ENCODE data around the gene RRAGD. TPM values are rescaled to one million over a fixed set of nuclear protein-coding genes. Genes with fewer than 3 reads are reported as not detected.

The RRAGD gene
- total and polyA plus RNA-seq, 2 experiments from 2014 or later, result 7.0 to 20.1 TPM

- no peaks in the 10 kb centered on the region for H4K20me1 ChIP-seq (replicated peaks; ENCODE audit: insufficient read depth)
- DNase-seq (ENCODE audit: low spot score) (no peak), ATAC-seq (no peak)
- H3K27me3 ChIP-seq (ENCODE audit: insufficient read depth), result peaks cover 27% of the 10 kb centered on the region
- Mint-ChIP-seq H3K27ac (no peak overlapping the region), H3K4me3 (peak overlapping the region; percentile 60), H3K4me1 (peaks cover 20% of the 10 kb centered on the region), H3K36me3 (ENCODE audit: low read depth) (no peaks in the 10 kb centered on the region), H3K27me3 (ENCODE audit: insufficient read depth, low read depth, poor library complexity) (peaks cover 17% of the 10 kb centered on the region), H3K9me3 (no peaks in the 10 kb centered on the region)
- H3K4me3 ChIP-seq, result no peak overlapping the region
- H3K4me2 ChIP-seq, result no peak overlapping the region
- H3K9me2 ChIP-seq (ENCODE audit: insufficient read depth), result no peaks in the 10 kb centered on the region
- H3K27ac ChIP-seq (ENCODE audit: low read depth), result no peak overlapping the region
- peaks cover 8% of the 10 kb centered on the region; the same call in 1 of the 2 replicates for H3K4me1 ChIP-seq (ENCODE audit: insufficient read depth)
- TF ChIP-seq NANOG (IDR thresholded peaks at IDR 0.05; ENCODE audit: borderline replicate concordance) (no peak), ZNF114 (CRISPR knock-in tag; IDR thresholded peaks at IDR 0.05) (no peak)
- H3K79me2 ChIP-seq (replicated peaks; ENCODE audit: insufficient read depth), result no peaks in the 10 kb centered on the region
- H2AFZ ChIP-seq, result no peak overlapping the region
- 0 out of 2 replicates have a peak, but pooled peaks cover 4% of the 10 kb centered on the region for H3F3A ChIP-seq (replicated peaks; ENCODE audit: low read depth)
- H3K36me3 ChIP-seq (ENCODE audit: insufficient read depth), result no peaks in the 10 kb centered on the region
These were observed 58.2 kb downstream of the RRAGD start for GRCh38 chr6:89353702-89354392.

- no peak overlapping the region for H3K27ac ChIP-seq (ENCODE audit: low read depth)
- H3K79me2 ChIP-seq (replicated peaks; ENCODE audit: insufficient read depth), result no peaks in the 10 kb centered on the region
- peak overlapping the region; percentile 93 for H2AFZ ChIP-seq
- TF ChIP-seq STAT1 (IDR thresholded peaks at IDR 0.05; ENCODE audit: unreplicated experiment) (no peak), ZNF114 (CRISPR knock-in tag; IDR thresholded peaks at IDR 0.05) (no peak), CTCF (conservative IDR thresholded peaks at IDR 0.05; ENCODE audit: low read depth in 2 of 2) (no peak), ZNF462 (CRISPR knock-in tag; IDR thresholded peaks at IDR 0.05) (no peak), JUNB (IDR thresholded peaks at IDR 0.05; ENCODE audit: unreplicated experiment) (no peak), POLR2AphosphoS5 (IDR thresholded peaks at IDR 0.05; ENCODE audit: low read depth) (no peak), REST (IDR thresholded peaks at IDR 0.05; ENCODE audit: unreplicated experiment) (no peak), EZH2 (IDR thresholded peaks at IDR 0.05; ENCODE audit: low read depth, unreplicated experiment) (no peak)
These were observed 58.9 kb downstream of the RRAGD start for GRCh38 chr6:89353118-89353556.

More at GRCh38 chr6:89353118-89353556, 58.9 kb downstream of the RRAGD start:
- H3K4me1 ChIP-seq (ENCODE audit: insufficient read depth), result peaks cover 8% of the 10 kb centered on the region; the same call in 1 of the 2 replicates
- ATAC-seq (no peak), DNase-seq (ENCODE audit: low spot score) (no peak)
- Mint-ChIP-seq H3K4me1 (peaks cover 25% of the 10 kb centered on the region), H3K36me3 (ENCODE audit: low read depth) (no peaks in the 10 kb centered on the region), H3K27me3 (ENCODE audit: insufficient read depth, low read depth, poor library complexity) (peaks cover 17% of the 10 kb centered on the region), H3K27ac (no peak overlapping the region), H3K4me3 (peak overlapping the region; percentile 60), H3K9me3 (no peaks in the 10 kb centered on the region)
- H3K4me2 ChIP-seq, result peak overlapping the region; percentile 92
- H3K36me3 ChIP-seq (ENCODE audit: insufficient read depth), result no peaks in the 10 kb centered on the region
- H4K20me1 ChIP-seq (replicated peaks; ENCODE audit: insufficient read depth), result no peaks in the 10 kb centered on the region
- H3K4me3 ChIP-seq, result peak overlapping the region; percentile 69
- 0 out of 2 replicates have a peak, but pooled peaks cover 4% of the 10 kb centered on the region for H3F3A ChIP-seq (replicated peaks; ENCODE audit: low read depth)
- no peaks in the 10 kb centered on the region for H3K9me2 ChIP-seq (ENCODE audit: insufficient read depth)
- peaks cover 27% of the 10 kb centered on the region for H3K27me3 ChIP-seq (ENCODE audit: insufficient read depth)
